GM06990 (cell line): ENCODE measurements around the gene ZNF574.

Source experiments
- DNase-seq: peaks from one replicate; pipeline ENCODE4 v3.0.0-alpha.2; 2011; ENCODE audit not compliant: insufficient read length; ENCODE audit errors: extremely low read depth
- H3K27me3 ChIP-seq: replicated peaks from 2 replicates; pipeline ENCODE4 v1.6.0; 2011; ENCODE audit warnings: low read length; ENCODE audit not compliant: control insufficient read depth, insufficient read depth
- H3K36me3 ChIP-seq: 2 replicates; pipeline ENCODE4 v1.5.1; 2011; ENCODE audit warnings: low read length; ENCODE audit not compliant: control insufficient read depth, insufficient read depth
- H3K4me3 ChIP-seq: replicated peaks from 2 replicates; pipeline ENCODE4 v1.5.1; 2011; ENCODE audit warnings: low read depth, mild to moderate bottlenecking, control low read depth, low read length
- CTCF ChIP-seq: IDR thresholded peaks from 2 replicates; pipeline ENCODE4 v1.5.1; 2011; ENCODE audit warnings: low read length, control low read depth, mild to moderate bottlenecking, inconsistent platforms; ENCODE audit not compliant: insufficient read depth, poor library complexity, severe bottlenecking

ZNF574 gene

GRCh38 chr19:42122691-42123607, 47.0 kb downstream of the ZNF574 start:
- Histone ChIP-seq H3K36me3 (peaks cover 8% of the 10 kb centered on the region), H3K4me3 (peak overlapping the region; percentile 61), H3K27me3 (no peaks in the 10 kb centered on the region)
- peak; percentile 26 for TF ChIP-seq CTCF
- peak; percentile 64 for DNase-seq

- TF ChIP-seq CTCF = no peak
- H3K27me3 ChIP-seq = no peaks in the 10 kb centered on the region
- DNase-seq = no peak
- no peak overlapping the region; the same call in 1 of the 2 replicates for H3K4me3 ChIP-seq
- H3K36me3 ChIP-seq = peaks cover 5% of the 10 kb centered on the region
These were observed 47.8 kb downstream of the ZNF574 start for GRCh38 chr19:42123765-42124164.

GRCh38 chr19:42124386-42124901, 48.5 kb downstream of the ZNF574 start:
- no peak for DNase-seq
- peaks cover 4% of the 10 kb centered on the region for H3K36me3 ChIP-seq
- no peak overlapping the region for H3K4me3 ChIP-seq
- no peak for TF ChIP-seq CTCF
- H3K27me3 ChIP-seq = no peaks in the 10 kb centered on the region

GRCh38 chr19:42125536-42125935, 49.6 kb downstream of the ZNF574 start:
- Histone ChIP-seq H3K27me3 (no peaks in the 10 kb centered on the region), H3K36me3 (peaks cover 4% of the 10 kb centered on the region), H3K4me3 (no peak overlapping the region)
- TF ChIP-seq CTCF = no peak
- no peak for DNase-seq

- no peak for TF ChIP-seq CTCF
- H3K4me3 ChIP-seq = no peak overlapping the region
- H3K36me3 ChIP-seq = no peaks in the 10 kb centered on the region; the same call in none of the 2 replicates
- H3K27me3 ChIP-seq = no peaks in the 10 kb centered on the region
- DNase-seq = peak; percentile 53
These were observed 50.6 kb downstream of the ZNF574 start for GRCh38 chr19:42126574-42126973.
